Liver (tissue), 9 donors: ENCODE results near the gene ERCC6L2. TPM values are rescaled to one million over a fixed set of nuclear protein-coding genes. Genes with fewer than 3 reads are reported as not detected.

Experiments used
- DNase-seq: peaks from one replicate; pipeline ENCODE4 v3.0.0-alpha.2; 2017; ENCODE audit warnings: low spot score
- H3K27ac ChIP-seq, 2 donors: one replicate each; pipeline ENCODE4 v1.7.0; 2013; ENCODE audit warnings: inconsistent platforms in 2 of 2, low read length in 2 of 2, control low read depth in 1 of 2, low read depth in 1 of 2, mild to moderate bottlenecking in 1 of 2
- H3K27me3 ChIP-seq, 4 donors: one replicate each; pipeline versions ENCODE4 v1.6.1 to v1.7.0; 2013; ENCODE audit warnings: low read length in 3 of 4, inconsistent platforms in 1 of 4, mild to moderate bottlenecking in 1 of 4, moderate library complexity in 1 of 4; ENCODE audit not compliant: control insufficient read depth in 4 of 4, insufficient read depth in 4 of 4
- H3K36me3 ChIP-seq, 4 donors: one replicate each; pipeline versions ENCODE4 v1.6.1 to v1.7.0; 2013; ENCODE audit warnings: low read length in 3 of 4, mild to moderate bottlenecking in 3 of 4, low read depth in 1 of 4, moderate library complexity in 1 of 4; ENCODE audit not compliant: control insufficient read depth in 4 of 4, insufficient read depth in 3 of 4
- H3K4me1 ChIP-seq, 4 donors: one replicate each; pipeline versions ENCODE4 v1.6.1 to v1.7.0; 2013; ENCODE audit warnings: low read length in 3 of 4, mild to moderate bottlenecking in 3 of 4, moderate library complexity in 1 of 4; ENCODE audit not compliant: control insufficient read depth in 4 of 4, insufficient read depth in 4 of 4
- H3K4me3 ChIP-seq, 3 donors: one replicate each; pipeline versions ENCODE4 v1.6.1 to v1.7.0; 2013; ENCODE audit warnings: low read length in 3 of 3, control low read depth in 1 of 3, low read depth in 1 of 3, mild to moderate bottlenecking in 1 of 3
- H3K9ac ChIP-seq, 2 donors: one replicate each; pipeline ENCODE4 v1.7.0; 2013; ENCODE audit warnings: low read length in 2 of 2, mild to moderate bottlenecking in 2 of 2, moderate library complexity in 2 of 2, control low read depth in 1 of 2, low read depth in 1 of 2
- H3K9me3 ChIP-seq, 4 donors: one replicate each; pipeline versions ENCODE4 v1.6.1 to v1.7.0; 2013; ENCODE audit warnings: low read length in 3 of 4; ENCODE audit not compliant: control insufficient read depth in 4 of 4
- CTCF ChIP-seq: fragments of 150-350 bp; IDR thresholded peaks from 2 replicates; pipeline ENCODE4 v1.5.1; 2017; ENCODE audit warnings: improper control_type of control experiment, low read depth, low read length; ENCODE audit not compliant: missing input control
- EGR1 ChIP-seq, 2 donors: IDR thresholded peaks; 2 replicates each; pipeline ENCODE4 v1.6.1; 2016 to 2018; ENCODE audit warnings: antibody characterized with exemption in 2 of 2, low read depth in 2 of 2
- FOXA1 ChIP-seq: IDR thresholded peaks from 2 replicates; pipeline ENCODE4 v1.6.1; 2016; ENCODE audit warnings: antibody characterized with exemption
- GABPA ChIP-seq, 2 donors: IDR thresholded peaks in 1 of 2; conservative IDR thresholded peaks in 1 of 2; 2 replicates each; pipeline ENCODE4 v1.6.1; 2016; ENCODE audit warnings: antibody characterized with exemption in 2 of 2, mild to moderate bottlenecking in 1 of 2, moderate library complexity in 1 of 2
- HNF4A ChIP-seq, 2 donors: conservative IDR thresholded peaks; 2 replicates each; pipeline ENCODE4 v1.6.1; 2016; ENCODE audit warnings: antibody characterized with exemption in 2 of 2, mild to moderate bottlenecking in 2 of 2
- JUND ChIP-seq, 2 donors: IDR thresholded peaks; 2 replicates each; pipeline ENCODE4 v1.6.1; 2016; ENCODE audit warnings: antibody characterized with exemption in 2 of 2
- NR2F2 ChIP-seq: IDR thresholded peaks from 2 replicates; pipeline ENCODE4 v1.6.1; 2016; ENCODE audit warnings: antibody characterized with exemption
- RXRA ChIP-seq, 2 donors: IDR thresholded peaks; 2 replicates each; pipeline ENCODE4 v1.6.1; 2017 to 2018; ENCODE audit warnings: antibody characterized with exemption in 2 of 2, mild to moderate bottlenecking in 1 of 2
- SP1 ChIP-seq: IDR thresholded peaks from 2 replicates; pipeline ENCODE4 v1.6.1; 2018; ENCODE audit warnings: antibody characterized with exemption, mild to moderate bottlenecking
- TAF1 ChIP-seq: conservative IDR thresholded peaks from 2 replicates; pipeline ENCODE4 v1.6.1; 2016; ENCODE audit warnings: antibody characterized with exemption, mild to moderate bottlenecking
- YY1 ChIP-seq: IDR thresholded peaks from 2 replicates; pipeline ENCODE4 v1.6.1; 2016; ENCODE audit warnings: antibody characterized with exemption, mild to moderate bottlenecking
- WGBS: extraction: QIAGEN DNeasy Blood & Tissue Kit; methylation state at CpG from one replicate; pipeline ENCODE4 v1.1.7; 2013; 5-methylcytosine and 5-hydroxymethylcytosine counted together
- polyA plus RNA-seq, 2 donors: library from polyadenylated mRNA; stranded (reverse) in 1 of 2; unstranded in 1 of 2; fragments of 200-250 nt in 1 of 2; fragments of >200 nt in 1 of 2; fragmentation: Nextera tagmentation in 1 of 2; extraction: Ambion mirVana in 1 of 2; gene quantifications; one replicate each; pipeline versions ENCODE4 v1.2.1 to v1.2.3, GENCODE V29; 2013 to 2015
- total RNA-seq, 2 donors: library from RNA; depleted of rRNA; stranded (reverse); fragments of >200 nt; gene quantifications; one replicate each; pipeline ENCODE4 v1.2.3, GENCODE V29; 2014
- TF ChIP-seq, protein P1 (sequence below): IDR thresholded peaks from 2 replicates; pipeline ENCODE4 v1.6.1; 2016; ENCODE audit warnings: antibody characterized with exemption
- donor health status: healthy.
- donor health status: healthy.
- donor health status: healthy.
- donor health status: healthy.
- donor health status: healthy.

Gene ERCC6L2
- total and polyA plus RNA-seq, 4 donors, result 4.7 to 46.0 (median 22.0) TPM

DNA sequence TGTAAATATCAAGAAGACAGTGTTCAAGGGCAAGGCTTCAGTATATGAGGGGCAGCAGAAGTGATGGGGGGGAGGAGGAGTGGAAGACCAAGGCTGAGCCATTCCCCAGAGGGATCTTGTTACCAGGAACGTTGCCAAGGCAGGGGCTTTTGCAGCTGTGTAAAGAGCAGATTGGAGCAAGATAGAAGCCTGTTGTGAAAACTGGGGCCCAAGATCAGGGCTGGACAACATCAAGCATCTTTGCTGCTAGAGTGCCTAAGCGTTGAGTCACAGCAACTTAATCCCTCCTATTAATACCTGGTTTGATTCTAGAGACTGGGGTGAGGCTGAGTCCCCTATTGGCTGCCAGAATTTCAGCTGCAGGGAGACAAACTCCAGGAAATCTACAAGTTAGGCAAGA, 18.4 kb upstream of the ERCC6L2 start:
- 63% methylated on average over 2 of the region's 2 CpGs for WGBS
- Histone ChIP-seq H3K9me3 (no peaks in the 10 kb centered on the region), H3K9ac (no peak overlapping the region), H3K27me3 (no peaks in the 10 kb centered on the region), H3K4me1 (no peaks in the 10 kb centered on the region), H3K36me3 (peaks cover 0 to 1% (median 0%) of the 10 kb centered on the region in 4 donors), H3K27ac (no peak overlapping the region), H3K4me3 (no peak overlapping the region)
- TF ChIP-seq TAF1, result no peak
- TF ChIP-seq GABPA (IDR thresholded peaks at IDR 0.05 in 1 of 2, conservative IDR thresholded peaks at IDR 0.05 in 1 of 2), result no peak
- no peak for TF ChIP-seq FOXA1
- no peak for TF ChIP-seq JUND (IDR thresholded peaks at IDR 0.05)
- TF ChIP-seq YY1, result no peak
- TF ChIP-seq RXRA (IDR thresholded peaks at IDR 0.05), result no peak
- TF ChIP-seq NR2F2, result no peak
- TF ChIP-seq, protein P1, sequence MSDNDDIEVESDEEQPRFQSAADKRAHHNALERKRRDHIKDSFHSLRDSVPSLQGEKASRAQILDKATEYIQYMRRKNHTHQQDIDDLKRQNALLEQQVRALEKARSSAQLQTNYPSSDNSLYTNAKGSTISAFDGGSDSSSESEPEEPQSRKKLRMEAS, result no peak
- TF ChIP-seq CTCF, result no peak
- no peak for DNase-seq

- Histone ChIP-seq H3K36me3 (peaks cover 0 to 1% (median 0%) of the 10 kb centered on the region in 4 donors), H3K4me3 (no peak overlapping the region), H3K9ac (no peak overlapping the region), H3K4me1 (no peaks in the 10 kb centered on the region), H3K27ac (no peak overlapping the region), H3K27me3 (no peaks in the 10 kb centered on the region), H3K9me3 (no peaks in the 10 kb centered on the region)
- TF ChIP-seq EGR1 (IDR thresholded peaks at IDR 0.05; ENCODE audit: low read depth in 2 of 2) (no peak), SP1 (no peak)
- DNase-seq, result no peak
These were observed 17.6 kb upstream of the ERCC6L2 start for GRCh38 chr9:95857896-95858295.

DNA sequence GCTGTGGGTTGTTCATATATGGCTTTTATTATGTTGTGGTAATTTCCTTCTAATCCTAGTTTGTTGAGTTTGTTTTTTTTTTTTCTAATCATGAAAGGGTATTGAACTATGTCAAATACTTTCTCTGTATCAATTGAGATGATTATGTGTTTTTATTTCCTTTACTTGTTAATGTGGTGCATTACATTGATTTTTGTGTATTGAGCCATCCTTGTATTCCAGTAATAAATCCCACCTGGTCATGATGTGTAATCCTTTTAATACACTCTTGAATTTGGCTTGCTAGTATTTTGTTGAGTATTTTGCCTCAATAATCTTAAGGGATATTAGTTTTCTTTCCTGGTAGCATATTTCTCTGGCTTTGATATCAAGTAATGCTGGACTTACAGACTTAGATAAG, 13.1 kb upstream of the ERCC6L2 start:
- no peak for DNase-seq
- no peak overlapping the region for H3K27ac ChIP-seq
- H3K27me3 ChIP-seq, result no peaks in the 10 kb centered on the region
- TF ChIP-seq TAF1 (no peak), HNF4A (conservative IDR thresholded peaks at IDR 0.05) (no peak), JUND (IDR thresholded peaks at IDR 0.05) (no peak), SP1 (no peak), NR2F2 (no peak), GABPA (IDR thresholded peaks at IDR 0.05 in 1 of 2, conservative IDR thresholded peaks at IDR 0.05 in 1 of 2) (no peak), CTCF (no peak), YY1 (no peak)
- no peaks in the 10 kb centered on the region for H3K9me3 ChIP-seq
- H3K36me3 ChIP-seq, result no peaks in the 10 kb centered on the region
- no peak overlapping the region for H3K9ac ChIP-seq
- no peak overlapping the region for H3K4me3 ChIP-seq
- no peaks in the 10 kb centered on the region for H3K4me1 ChIP-seq
